Kidney capillary endothelial cell (primary cell): ENCODE measurements around the gene ATXN2.
A peak's percentile ranks its signal among the peaks of the same experiment; 100 is the strongest.

Experiments used
- DNase-seq: peaks from one replicate; pipeline ENCODE4 v3.0.0-alpha.2; 2018; ENCODE audit warnings: low spot score

The ATXN2 gene

DNA sequence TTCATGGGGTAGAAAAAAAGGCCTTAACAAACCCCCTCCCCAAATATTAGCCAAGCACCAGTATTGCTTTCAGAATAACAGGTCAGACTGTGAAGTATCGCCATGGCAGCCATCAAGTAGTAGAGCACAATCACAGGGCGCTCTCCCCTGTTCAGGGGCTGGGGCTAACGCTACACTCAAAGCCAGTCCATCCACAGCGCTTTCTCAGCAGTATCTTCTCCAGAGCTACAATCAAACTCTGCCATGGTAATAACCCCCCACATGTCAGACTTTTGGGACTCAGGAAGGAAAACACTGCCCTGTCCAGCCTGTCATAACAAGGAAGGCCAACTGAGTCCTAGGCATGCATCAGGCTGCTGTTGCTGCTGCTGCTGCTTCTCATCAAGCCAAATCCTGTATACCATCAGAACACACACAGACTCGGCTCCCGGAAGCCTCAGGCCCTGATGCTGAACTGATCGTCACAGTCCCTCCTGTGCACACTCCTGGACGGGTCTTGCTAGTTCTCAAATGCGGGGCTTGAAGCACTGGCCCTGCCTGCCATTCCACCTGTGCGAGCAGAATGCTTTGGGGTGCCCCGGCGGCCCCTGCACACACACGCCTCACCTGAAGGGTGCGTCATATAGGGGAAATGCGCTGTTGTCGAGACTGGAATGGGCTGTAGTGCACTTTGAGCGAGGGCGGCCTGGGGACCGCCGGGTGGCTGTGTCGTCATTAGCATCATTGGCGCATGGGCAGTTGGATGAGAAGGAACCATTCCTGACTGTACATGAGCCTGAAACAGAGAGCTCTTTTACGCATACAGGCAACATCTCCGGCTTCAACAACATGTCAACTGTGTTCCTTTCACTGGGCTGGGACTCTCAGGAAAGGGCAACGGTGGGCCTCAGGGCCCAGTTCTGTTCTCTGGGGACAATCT is 145.8 kb downstream of the ATXN2 start:
- no peak for DNase-seq

DNA sequence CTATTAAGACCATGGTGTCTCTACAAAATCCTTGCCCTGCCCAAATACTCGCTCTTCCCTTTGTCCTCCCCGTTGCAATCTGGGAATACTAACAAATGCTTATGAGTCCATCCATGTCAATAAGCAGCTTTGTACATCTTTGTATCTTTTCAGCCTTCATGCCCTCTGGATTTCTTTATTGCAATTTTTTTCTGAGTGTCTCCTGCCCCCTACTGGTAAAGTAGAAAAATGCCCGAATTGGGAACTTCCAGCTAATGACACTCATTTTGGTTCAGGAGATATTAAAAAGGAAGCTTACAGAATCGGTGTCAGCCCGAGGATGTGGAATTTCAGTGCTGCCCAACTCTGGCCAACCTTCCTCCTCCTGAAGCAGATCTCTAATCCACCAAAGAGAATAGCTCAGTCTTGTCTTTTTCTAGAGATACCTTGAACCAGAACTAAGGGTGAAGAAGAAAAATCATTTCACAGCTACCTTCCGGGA is 147.4 kb downstream of the ATXN2 start:
- DNase-seq, result peak; percentile 78

DNA sequence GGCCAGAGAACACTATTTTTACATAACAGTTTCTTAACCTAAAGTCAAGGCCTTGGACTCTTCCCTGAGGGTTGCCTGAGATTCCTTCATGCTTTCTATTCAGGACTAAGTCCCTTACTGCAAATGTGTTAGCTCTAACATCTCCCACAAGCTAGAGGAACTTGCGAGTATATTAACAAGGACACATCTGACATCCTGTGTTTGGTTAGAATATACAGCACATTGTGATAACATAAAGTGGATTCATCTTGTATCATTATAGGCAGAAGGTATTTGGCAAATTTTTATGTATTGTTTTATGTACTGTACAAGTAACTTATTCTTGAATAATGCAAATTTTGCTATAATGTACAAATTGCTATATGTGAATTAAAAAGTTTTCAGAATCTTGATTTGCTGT is 147.9 kb downstream of the ATXN2 start:
- DNase-seq, result no peak

DNA sequence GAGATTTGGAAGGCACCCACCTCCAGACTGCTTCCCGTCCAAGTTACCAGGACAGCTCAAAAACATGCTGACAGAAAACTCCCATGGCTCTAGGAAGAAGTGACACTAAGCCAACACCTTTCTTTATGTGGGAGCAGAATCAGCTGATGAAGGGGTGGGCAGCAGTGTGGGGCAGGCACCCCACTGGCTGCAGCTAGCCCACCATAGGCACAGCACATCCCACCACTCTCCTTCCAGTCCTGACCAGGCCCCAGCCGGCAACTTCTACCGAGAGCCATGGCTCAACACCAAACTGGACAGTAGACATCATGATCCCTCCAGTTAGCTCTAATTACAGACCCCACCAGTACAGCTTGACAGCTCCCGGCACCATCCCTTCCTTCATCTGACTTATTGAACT is 148.4 kb downstream of the ATXN2 start:
- no peak for DNase-seq

DNA sequence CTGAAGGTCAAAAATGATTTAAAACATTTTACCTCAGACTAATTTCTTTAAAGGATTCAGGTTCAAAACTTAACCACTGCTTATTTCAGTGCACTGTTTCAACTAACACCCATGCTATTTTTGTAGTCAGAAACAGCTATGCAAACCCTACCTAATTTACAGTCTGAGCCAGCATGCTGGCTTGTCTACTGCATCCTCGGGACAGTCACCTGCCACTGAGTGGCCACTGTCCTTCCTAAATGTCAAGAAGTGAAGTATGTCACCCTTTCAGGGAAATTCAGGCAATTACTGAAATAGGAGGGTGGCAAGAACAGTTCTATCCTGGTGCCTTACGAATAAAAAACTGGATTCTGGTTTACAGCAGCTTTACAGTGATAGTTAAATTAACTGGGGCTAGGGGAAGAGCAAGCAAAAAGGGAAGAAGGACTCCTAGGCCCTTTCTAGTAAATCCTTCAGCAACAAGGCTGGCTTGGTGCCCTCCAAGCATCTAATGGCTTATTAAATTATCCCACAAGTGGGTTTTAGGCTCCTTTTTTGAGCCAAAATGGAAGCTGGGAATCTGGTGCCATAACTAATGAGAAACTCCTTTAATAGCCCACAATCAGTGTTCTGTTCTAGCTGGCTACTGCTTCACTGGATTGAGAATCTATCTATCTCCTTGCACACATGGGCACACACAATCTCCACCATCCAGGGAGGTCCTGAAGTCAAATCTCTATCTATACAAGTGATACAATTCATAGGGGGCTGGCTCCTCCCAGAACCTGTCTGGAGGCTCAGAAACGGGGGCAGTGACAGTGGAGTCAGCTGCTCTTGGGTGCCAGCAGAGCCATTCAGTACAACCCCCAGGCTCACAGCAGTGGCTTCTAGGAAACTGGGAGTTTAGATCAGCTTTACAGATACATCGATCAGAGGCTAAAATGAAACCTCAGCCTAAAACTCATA is 150.0 kb downstream of the ATXN2 start:
- DNase-seq, result no peak

DNA sequence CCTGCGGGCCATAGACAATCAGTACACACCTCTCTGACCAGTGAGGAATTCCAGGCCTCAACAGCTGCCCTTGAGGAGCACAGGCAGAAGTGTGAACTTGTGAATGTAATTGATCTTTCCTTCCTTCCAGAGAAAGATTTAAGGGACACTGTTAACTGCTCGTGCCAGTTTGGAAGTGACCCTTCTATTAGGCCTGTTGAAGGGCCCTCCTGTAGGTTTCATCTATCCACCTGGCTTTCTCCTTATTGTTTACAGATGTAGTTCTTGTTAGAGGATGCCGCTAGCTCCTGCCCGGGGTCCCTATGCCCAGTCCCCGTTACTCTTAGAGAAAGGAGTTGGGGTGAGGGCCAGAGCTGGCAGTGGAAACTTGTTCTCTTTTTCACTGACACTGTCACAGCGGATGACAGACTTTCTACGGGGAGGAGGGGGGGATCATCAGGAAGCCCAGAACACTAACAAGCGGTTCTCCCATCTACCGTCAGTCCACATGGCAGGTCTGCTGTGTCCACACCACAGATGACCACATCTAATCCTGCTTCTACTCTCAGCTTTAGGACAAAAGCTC is 150.8 kb downstream of the ATXN2 start:
- DNase-seq, result no peak

DNA sequence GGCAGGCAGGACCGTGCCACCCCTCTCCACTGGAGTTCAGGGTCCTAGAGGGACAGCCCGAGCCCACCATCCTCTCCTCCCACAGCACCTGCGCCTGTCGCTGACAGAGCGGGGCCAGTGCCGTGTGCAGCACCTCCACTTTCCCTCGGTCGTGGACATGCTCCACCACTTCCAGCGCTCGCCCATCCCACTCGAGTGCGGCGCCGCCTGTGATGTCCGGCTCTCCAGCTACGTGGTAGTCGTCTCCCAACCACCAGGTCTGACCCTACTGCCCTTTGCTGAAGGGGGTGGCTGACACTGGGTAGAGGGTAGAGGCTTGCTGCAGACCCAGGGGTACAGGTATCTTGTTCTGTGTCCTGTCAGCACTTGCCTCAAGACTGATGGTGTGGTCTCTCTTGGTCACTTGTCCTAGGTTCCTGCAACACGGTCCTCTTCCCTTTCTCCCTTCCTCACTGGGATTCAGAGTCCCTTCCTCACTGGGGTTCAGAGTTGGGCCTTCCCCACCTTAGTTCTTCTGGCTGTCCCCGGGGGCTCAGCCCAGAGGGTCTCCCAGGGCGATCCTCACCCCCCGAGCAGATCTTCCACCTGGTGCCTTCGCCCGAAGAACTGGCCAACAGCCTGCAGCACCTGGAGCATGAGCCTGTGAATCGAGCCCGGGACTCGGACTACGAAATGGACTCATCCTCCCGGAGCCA is 151.4 kb downstream of the ATXN2 start:
- DNase-seq, result no peak

DNA sequence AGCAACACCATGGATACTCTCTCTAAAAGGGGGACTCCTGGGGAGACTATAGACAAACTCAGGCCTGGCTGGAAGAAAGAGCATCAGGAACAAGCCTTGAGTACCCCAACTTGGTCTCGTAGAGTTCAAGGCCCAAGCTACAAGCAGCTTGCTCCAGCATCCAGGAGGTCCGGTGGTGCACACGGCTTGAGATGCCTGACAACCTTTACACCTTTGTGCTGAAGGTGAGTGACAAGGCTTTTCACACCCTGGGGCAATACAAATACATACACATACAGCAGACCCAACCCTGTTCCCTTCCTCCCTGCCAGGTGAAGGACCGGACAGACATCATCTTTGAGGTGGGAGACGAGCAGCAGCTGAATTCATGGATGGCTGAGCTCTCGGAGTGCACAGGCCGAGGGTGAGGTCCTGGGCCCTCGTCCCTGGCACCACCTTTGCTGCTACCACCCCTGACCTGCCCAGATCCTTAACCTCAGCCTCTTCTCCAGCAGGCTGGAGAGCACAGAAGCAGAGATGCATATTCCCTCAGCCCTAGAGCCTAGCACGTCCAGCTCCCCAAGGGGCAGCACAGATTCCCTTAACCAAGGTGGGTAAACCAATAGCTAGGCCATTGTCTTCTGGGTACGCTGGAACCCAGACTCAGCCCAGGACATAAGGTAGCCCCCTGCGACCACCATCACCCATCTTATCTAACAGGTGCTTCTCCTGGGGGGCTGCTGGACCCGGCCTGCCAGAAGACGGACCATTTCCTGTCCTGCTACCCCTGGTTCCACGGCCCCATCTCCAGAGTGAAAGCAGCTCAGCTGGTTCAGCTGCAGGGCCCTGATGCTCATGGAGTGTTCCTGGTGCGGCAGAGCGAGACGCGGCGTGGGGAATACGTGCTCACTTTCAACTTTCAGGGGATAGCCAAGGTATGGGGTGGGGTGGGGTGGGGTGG is 152.2 kb downstream of the ATXN2 start:
- no peak for DNase-seq

DNA sequence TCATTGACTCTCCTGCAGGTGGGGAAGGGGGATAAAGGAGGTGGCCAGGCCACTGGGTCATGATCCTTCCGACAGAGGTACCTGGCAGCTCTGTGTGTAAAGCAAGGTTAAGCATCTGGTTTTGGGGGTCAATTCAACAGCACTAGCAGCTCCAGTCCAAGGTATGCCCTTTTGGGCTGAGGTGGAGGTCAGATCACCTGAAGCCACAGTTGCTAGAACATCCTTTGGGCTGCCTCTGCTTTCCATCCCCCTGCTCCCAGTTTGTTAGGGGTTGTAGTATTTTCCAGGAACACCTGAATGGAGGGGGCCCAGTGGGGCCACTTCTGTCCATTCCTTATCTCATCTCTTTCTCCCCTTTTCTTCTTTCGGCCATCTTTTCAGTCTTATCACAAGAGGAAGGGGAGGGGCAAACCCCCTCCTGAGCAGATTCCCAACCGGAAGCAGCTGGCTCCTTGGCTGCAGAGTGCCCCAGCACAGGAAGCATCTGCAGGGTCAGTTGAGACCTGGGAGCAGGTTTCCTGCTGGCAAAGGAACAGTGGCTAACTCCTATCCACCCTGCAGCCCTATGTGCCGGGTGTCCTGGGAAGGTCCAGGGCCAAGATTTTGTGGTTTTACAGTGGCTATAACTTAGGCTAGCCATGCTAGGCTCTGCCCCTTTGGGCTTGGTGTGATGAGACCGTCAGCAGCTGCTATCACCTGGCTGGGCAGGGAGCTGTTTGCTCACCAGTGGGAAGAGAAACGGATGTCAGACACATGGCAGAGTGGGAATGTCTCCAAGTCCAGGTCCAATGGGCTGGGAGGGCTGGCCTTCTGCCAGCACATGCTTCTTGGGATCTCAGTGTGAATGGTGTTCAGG is 153.2 kb downstream of the ATXN2 start:
- peak; percentile 97 for DNase-seq

DNA sequence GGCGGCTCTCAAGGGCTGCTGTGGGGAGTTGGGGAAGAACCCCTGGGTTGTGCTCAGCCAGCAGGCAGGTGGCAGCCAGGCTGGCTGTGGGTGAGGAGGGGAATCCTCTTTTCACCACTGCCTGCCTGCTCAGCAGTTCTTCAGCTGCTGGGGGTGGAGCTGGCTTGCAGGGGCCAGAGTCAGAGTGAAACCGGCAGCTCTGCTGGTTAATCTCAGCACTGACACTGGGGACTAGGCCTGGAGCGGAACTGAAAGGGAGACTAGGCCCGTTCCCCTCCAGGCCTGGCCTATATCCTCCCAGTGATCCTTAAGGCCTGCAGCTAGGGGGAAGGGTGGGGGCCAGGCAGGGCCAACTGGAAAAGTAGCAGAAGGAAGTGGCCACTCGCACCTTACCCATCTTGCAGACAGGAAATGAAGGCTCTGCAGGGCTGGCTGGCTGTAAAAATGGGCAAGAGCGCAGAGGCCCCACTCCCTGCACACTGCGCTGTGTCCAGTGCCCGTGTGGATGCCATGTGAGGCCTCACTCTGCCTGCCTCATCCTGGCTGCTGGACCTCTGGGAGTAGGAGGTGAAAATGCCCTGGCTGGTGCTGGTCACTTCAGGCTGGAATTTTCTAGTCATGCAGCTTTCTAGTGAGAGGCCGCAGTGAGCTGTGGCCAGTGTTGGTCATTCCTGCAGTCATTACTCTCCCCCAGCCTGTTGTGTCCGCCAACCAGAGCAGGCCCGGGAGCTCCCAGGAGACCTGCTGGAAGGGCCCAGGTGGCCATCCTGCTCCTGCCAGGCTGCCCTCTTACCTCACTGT is 154.0 kb downstream of the ATXN2 start:
- peak; percentile 57 for DNase-seq

DNA sequence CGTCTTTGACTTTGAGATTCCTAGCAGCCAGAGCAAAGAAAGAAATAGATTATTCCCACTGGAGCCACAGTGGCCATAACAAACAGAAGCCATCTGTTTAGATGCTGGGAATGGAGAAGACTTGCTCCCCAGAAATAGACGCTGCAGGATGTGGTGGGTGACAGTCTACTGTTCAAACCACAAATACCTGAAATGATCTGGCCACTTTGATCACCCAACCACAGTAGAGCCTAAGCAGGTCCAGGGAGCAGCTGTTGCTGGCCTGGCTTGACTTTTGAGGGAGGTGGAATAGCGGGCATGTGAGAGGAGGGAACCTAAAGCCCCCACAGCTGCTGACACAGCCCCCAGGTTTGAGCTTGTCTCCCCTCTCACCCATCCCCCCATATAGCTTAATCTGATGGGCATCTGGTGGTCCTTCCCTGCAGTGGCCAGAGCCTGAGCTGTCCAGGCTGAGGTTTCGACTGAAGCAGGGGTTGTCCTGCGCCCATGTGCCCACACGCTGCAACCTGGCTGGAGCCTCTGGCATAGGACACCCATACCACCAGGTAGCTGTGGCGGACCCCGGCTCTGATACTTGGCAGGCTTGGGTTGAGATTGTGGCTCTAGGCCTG is 154.7 kb downstream of the ATXN2 start:
- no peak for DNase-seq

DNA sequence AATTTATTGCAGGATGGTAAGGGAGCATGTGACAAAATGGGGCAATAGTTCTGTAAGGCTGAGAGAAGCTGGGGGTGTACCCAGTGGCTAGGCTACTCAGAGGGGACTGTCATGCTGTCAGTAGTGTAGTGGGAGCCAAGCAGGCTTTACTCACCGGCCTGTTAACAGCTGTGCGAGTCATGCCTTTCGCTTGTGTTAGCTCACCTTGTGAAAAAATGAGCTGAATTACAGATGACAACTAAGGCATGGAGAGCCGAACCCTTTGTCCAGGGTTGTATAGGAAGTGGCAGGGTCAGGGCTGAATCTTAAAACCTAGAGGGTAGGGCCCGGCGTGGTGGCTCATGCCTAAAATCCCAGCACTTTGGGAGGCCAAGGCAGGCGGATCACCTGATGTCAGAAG is 155.5 kb downstream of the ATXN2 start:
- peak; percentile 69 for DNase-seq

DNA sequence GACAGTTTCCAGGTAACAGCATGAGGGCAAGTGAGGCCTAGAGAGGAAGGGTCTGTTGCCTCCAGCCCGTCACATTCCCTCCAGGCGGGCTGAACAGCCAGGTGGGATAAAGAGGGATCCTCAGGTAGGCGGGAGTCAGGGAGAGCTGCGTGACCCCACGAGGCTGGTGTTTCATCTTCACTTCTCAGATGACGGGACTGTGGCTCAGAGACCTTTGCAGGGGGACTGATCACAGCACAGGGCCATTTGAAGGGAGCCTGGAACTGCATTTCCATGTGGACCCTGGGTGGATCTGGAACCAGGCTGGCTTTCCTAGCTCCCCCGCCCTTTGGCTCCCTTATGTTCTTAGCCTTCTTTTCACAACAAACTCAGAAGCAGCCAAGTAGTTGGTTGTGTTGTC is 156.0 kb downstream of the ATXN2 start:
- DNase-seq, result no peak

DNA sequence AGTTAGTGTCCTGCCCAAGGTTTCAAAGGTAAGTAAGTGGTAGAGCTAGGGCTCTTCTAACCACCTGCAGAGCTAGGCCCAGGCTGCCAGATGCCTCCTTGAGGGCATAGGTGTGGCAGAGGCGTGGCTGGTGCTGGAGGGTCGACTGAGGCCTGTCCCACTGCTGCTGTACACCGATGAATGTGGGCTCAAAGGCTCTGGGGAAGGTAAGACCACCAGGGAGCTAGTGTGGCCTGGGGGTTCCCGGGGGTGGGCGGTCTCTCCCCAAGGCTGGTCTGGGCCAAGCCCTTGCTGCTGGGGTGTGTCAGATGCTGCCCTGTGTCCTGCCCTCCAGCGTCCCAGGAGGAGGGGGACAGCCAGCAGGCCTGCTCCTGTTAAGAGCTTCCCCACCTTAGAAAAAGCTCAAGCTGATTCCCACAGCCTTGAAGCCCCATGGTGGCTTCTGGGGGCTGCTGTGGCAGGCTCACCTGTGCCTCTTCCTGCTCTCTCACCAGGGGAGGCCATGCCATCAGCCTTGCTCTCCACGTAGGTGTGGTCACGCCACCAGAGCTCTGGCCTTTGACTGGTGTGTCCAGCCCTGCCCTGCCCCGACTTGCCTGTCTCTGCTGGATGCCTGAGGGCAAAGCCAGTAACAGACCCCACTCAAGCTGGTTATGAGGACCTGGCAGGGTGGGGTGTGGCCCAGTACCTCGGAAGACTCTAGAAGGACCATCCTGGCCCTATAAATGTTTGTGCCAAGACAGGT is 156.6 kb downstream of the ATXN2 start:
- DNase-seq, result no peak

DNA sequence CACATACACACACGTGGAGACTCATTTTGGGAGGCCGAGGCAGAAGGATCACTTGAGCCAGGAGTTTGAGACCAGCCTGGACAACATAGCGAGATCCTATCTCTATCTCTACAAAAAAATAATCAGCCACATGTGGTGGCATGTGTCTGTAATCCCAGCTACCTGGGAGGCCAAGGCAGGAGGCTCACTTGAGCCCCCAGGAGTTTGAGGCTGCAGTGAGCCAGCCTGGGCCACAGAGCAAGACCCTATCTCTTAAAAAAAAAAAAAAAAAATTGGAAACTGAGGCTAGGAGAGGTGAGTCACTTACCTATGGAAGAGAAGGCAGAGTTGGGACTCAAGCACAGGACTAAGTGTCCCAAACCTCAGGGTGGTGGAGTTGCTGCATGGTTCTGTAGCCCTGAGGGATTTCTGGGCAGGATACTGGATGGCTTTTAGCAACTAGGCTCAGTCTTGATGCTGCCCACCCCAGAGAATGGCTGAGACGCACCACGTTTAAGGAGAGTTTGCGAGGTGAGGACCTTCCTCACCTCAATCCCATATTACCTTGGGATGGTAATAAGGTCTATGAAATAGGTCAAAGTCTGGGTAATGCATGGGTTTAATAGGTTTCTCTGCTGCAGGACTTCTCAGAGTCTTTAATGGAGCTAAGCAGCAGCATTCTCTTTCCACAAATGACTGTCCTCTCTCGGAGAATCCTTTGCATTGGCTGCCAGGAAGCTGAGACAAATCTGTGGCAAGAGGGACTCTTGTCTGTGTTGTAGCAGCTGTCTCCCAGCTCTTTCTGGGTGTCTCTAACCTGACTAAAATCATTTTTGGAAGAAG is 157.8 kb downstream of the ATXN2 start:
- no peak for DNase-seq

DNA sequence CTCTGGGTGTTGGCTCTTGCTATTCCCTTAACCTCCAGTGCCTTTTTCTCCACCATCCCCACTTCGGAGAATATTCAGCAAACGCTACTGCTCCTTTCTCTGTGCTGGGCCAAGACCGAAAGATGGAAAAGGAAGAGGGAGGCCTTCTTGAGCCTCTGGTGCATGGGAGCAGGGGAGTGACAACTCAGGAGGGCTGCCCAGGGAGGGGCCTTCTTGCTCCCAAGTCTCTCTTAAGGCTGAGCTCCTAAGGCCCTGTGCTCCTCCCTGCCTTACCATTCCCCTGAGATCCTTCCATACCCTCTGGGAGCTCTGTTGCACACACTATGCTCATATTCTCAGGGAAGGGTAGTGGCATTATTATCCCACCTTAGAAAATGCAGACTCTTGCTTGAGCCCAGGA is 158.5 kb downstream of the ATXN2 start:
- DNase-seq, result no peak

DNA sequence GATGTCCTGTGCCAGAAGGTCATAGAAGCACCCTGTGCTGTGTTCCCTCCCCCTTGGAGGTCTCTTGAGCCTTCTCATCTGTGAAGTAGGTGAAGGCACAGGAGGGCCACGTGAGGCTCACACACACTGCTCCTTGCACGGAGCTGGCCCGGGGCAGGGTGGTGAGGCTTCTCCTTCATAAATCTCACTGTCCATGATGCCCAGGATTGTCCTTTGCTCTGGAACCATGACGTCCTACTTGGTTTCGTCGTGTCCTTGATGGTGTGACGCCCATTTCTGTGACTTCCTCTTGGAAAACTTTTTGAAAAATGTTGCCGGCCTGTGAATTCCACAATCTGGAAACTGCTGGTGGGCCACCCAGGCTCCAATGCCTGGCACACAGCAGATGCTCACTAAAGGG is 159.0 kb downstream of the ATXN2 start:
- no peak for DNase-seq
